Stimulated activated CD8-positive, alpha-beta memory T cell treated with anti-CD3 and anti-CD28 coated beads, Interleukin-15, amount 100 ng/mL, for 1 hour (primary cell): ENCODE data around the gene PEDS1.
"Not testable (repeated sequence)": the region's sequence is repeated elsewhere in the genome, so short reads cannot be mapped to it uniquely, and the experiment has no call there.

Experiments
- DNase-seq: peaks from one replicate; pipeline ENCODE4 v3.0.0-alpha.2; 2020; ENCODE audit warnings: low read depth

PEDS1 gene

GRCh38 chr20:50135157-50135556, 18.4 kb downstream of the PEDS1 start:
- DNase-seq, result not testable (repeated sequence)

GRCh38 chr20:50133474-50134217, 19.9 kb downstream of the PEDS1 start:
- DNase-seq, result no peak

- DNase-seq, result no peak
Measured at GRCh38 chr20:50133041-50133440, 20.5 kb downstream of the PEDS1 start.

- DNase-seq, result no peak
Measured at GRCh38 chr20:50130995-50131394, 22.5 kb downstream of the PEDS1 start.

- no peak for DNase-seq
Measured at GRCh38 chr20:50130356-50130723, 23.2 kb downstream of the PEDS1 start.

GRCh38 chr20:50129662-50130355, 23.7 kb downstream of the PEDS1 start:
- DNase-seq, result no peak

GRCh38 chr20:50128520-50128905, 25.0 kb downstream of the PEDS1 start:
- no peak for DNase-seq

- no peak for DNase-seq
Measured at GRCh38 chr20:50127587-50128519, 25.7 kb downstream of the PEDS1 start.

GRCh38 chr20:50126662-50127061, 26.9 kb downstream of the PEDS1 start:
- DNase-seq, result no peak

GRCh38 chr20:50125279-50125678, 28.2 kb downstream of the PEDS1 start:
- DNase-seq, result no peak

- DNase-seq, result no peak
Measured at GRCh38 chr20:50124496-50124895, 29.0 kb downstream of the PEDS1 start.

- DNase-seq, result no peak
Measured at GRCh38 chr20:50123418-50123817, 30.1 kb downstream of the PEDS1 start.

GRCh38 chr20:50122763-50123162, 30.8 kb downstream of the PEDS1 start:
- DNase-seq, result no peak

- DNase-seq, result no peak
Measured at GRCh38 chr20:50121858-50122271, 31.7 kb downstream of the PEDS1 start.

- peak; percentile 30 for DNase-seq
Measured at GRCh38 chr20:50120935-50121693, 32.4 kb downstream of the PEDS1 start.

- no peak for DNase-seq
Measured at GRCh38 chr20:50118203-50118602, 35.3 kb downstream of the PEDS1 start.

- no peak for DNase-seq
Measured at GRCh38 chr20:50116368-50116999, 37.0 kb downstream of the PEDS1 start.

GRCh38 chr20:50115591-50116367, 37.7 kb downstream of the PEDS1 start:
- DNase-seq, result peak; percentile 75

- DNase-seq, result no peak
Measured at GRCh38 chr20:50115041-50115512, 38.4 kb downstream of the PEDS1 start.
